ENCODE results near the gene LMX1B. TPM values are rescaled to one million over a fixed set of nuclear protein-coding genes. Genes with fewer than 3 reads are reported as not detected.

Gene LMX1B
- polyA plus RNA-seq, 1 donor from 2014 or later: not detected

GRCh38 chr9:126625329-126626126 is 11.8 kb downstream of the LMX1B start:
- Histone ChIP-seq H3K9me2 (ENCODE audit: insufficient read depth, low read length) (no peaks in the 10 kb centered on the region), H3K9ac (ENCODE audit: low read length) (no peak overlapping the region), H3K36me3 (ENCODE audit: insufficient read depth, low read length) (no peaks in the 10 kb centered on the region), H3K27ac (ENCODE audit: low read length) (no peak overlapping the region), H3K27me3 (ENCODE audit: insufficient read depth, low read depth, low read length) (peaks cover 98% of the 10 kb centered on the region), H4K20me1 (ENCODE audit: insufficient read depth) (no peaks in the 10 kb centered on the region), H3K4me3 (ENCODE audit: low read length) (no peak overlapping the region), H2AFZ (ENCODE audit: low read depth, low read length) (no peak overlapping the region), H3K9me3 (ENCODE audit: low read length) (no peaks in the 10 kb centered on the region), H3K4me2 (ENCODE audit: low read length) (no peak overlapping the region), H3F3A (ENCODE audit: insufficient read depth, low read length, poor library complexity, severe bottlenecking) (no peaks in the 10 kb centered on the region), H3K79me2 (replicated peaks; ENCODE audit: insufficient read depth, low read length) (no peaks in the 10 kb centered on the region)
- TF ChIP-seq RAD21 (conservative IDR thresholded peaks at IDR 0.05) (no peak), MXI1 (conservative IDR thresholded peaks at IDR 0.05; ENCODE audit: poor library complexity, severe bottlenecking) (no peak), EZH2 (IDR thresholded peaks at IDR 0.05; ENCODE audit: borderline replicate concordance, insufficient read depth, low read length, poor library complexity, severe bottlenecking) (peak; percentile 98), REST (IDR thresholded peaks at IDR 0.05; ENCODE audit: borderline replicate concordance) (no peak), CTCF (IDR thresholded peaks at IDR 0.05; ENCODE audit: poor library complexity, severe bottlenecking) (no peak), TAF1 (IDR thresholded peaks at IDR 0.05; ENCODE audit: low read depth) (no peak), SMC3 (conservative IDR thresholded peaks at IDR 0.05; ENCODE audit: poor library complexity) (no peak), POLR2AphosphoS5 (IDR thresholded peaks at IDR 0.05) (peak; percentile 80)

- no peaks in the 10 kb centered on the region for H3K36me3 ChIP-seq (ENCODE audit: insufficient read depth, low read length)
- H3K9ac ChIP-seq (ENCODE audit: low read length): no peak overlapping the region
- H3K79me2 ChIP-seq (replicated peaks; ENCODE audit: insufficient read depth, low read length): no peaks in the 10 kb centered on the region
- no peaks in the 10 kb centered on the region for H3K9me3 ChIP-seq (ENCODE audit: low read length)
- H3K27me3 ChIP-seq (ENCODE audit: insufficient read depth, low read depth, low read length): peaks cover 98% of the 10 kb centered on the region
- H2AFZ ChIP-seq (ENCODE audit: low read depth, low read length): no peak overlapping the region
- no peaks in the 10 kb centered on the region for H3F3A ChIP-seq (ENCODE audit: insufficient read depth, low read length, poor library complexity, severe bottlenecking)
- TF ChIP-seq POLR2AphosphoS5 (IDR thresholded peaks at IDR 0.05): peak; percentile 29
- no peak for TF ChIP-seq SMC3 (conservative IDR thresholded peaks at IDR 0.05; ENCODE audit: poor library complexity)
- H3K4me2 ChIP-seq (ENCODE audit: low read length): no peak overlapping the region
- no peak overlapping the region for H3K27ac ChIP-seq (ENCODE audit: low read length)
- H3K9me2 ChIP-seq (ENCODE audit: insufficient read depth, low read length): no peaks in the 10 kb centered on the region
- H3K4me3 ChIP-seq (ENCODE audit: low read length): no peak overlapping the region
- no peaks in the 10 kb centered on the region for H4K20me1 ChIP-seq (ENCODE audit: insufficient read depth)
These were observed 12.6 kb downstream of the LMX1B start for GRCh38 chr9:126626127-126626925.

All from neural cell (in vitro differentiated cells).